Measurements from ENCODE around the gene FKBP15. TPM values are rescaled to one million over a fixed set of nuclear protein-coding genes. Genes with fewer than 3 reads are reported as not detected.

The FKBP15 gene
- total and polyA plus RNA-seq, 3 donors from 2014 or later = 14.7 to 23.5 (median 23.1) TPM

DNA sequence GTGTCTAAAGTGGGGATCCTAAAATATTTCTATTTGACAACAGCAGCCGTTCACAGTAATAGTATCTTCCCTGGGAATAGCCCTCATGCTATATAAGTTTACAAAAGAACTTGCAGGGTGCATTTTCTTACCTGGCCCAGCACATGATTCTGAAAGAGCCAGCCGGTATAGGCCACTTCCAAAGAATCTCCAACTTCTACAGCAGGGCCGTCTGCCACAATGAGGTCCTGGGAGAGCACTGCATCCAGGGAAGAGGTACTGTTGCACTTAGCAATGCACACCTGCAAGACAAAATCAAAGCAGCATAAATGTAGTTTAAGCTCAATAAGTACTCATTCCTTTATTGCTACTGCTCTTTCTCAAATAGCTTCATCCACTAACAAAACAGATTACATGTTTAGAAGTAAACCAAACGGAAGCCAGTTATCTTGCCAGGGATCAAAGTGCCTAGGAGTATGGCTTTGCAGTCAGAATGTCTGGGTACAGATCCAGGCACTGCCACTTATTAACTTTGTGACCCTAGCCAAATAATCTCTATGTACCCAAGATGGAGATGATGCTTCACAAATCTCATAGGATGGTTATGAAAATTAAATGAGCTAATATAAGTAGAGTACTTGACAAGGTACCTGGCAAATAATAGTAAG lies 21.3 kb downstream of the FKBP15 start:
- H3K4me3 ChIP-seq = no peak overlapping the region
- intact Hi-C loops (cut with DNase I; ENCODE audit: low total_unique reads) = no loop called here
- WGBS, 2 donors = 94 to 95% methylated on average over 4 of the region's 4 CpGs

DNA sequence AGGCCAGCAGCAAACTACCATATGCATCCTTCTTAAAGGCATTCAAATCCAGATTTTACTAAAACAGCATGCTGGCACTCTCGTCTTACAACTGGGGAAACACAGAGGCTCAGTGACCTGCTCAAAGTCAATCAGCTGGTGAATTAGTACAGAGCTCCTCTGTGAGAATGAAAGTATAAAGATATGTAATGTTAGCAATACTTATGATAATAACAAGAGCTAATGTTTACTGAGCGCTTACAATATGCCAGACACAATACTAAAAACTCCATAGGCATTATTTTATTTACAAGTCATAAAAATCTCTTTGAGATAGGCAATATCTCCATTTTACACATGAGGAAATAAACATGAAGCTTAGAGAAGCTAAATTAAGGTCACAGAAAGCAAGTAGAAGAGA lies 28.6 kb downstream of the FKBP15 start:
- no peak overlapping the region for H3K4me3 ChIP-seq
- no peaks in the 10 kb centered on the region for H3K4me1 ChIP-seq
- H3K27me3 ChIP-seq = no peaks in the 10 kb centered on the region
- H3K36me3 ChIP-seq (ENCODE audit: low read depth, missing control alignments) = no peaks in the 10 kb centered on the region
- TF ChIP-seq POLR2A (IDR thresholded peaks at IDR 0.05) = no peak
- TF ChIP-seq, protein P1, sequence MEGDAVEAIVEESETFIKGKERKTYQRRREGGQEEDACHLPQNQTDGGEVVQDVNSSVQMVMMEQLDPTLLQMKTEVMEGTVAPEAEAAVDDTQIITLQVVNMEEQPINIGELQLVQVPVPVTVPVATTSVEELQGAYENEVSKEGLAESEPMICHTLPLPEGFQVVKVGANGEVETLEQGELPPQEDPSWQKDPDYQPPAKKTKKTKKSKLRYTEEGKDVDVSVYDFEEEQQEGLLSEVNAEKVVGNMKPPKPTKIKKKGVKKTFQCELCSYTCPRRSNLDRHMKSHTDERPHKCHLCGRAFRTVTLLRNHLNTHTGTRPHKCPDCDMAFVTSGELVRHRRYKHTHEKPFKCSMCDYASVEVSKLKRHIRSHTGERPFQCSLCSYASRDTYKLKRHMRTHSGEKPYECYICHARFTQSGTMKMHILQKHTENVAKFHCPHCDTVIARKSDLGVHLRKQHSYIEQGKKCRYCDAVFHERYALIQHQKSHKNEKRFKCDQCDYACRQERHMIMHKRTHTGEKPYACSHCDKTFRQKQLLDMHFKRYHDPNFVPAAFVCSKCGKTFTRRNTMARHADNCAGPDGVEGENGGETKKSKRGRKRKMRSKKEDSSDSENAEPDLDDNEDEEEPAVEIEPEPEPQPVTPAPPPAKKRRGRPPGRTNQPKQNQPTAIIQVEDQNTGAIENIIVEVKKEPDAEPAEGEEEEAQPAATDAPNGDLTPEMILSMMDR (IDR thresholded peaks at IDR 0.05) = no peak
- no peak for DNase-seq
- H3K9me3 ChIP-seq = no peaks in the 10 kb centered on the region
- peak overlapping the region in 1 of 2 donors; percentile 47 for H3K27ac ChIP-seq
- 79% methylated on average over 2 of the region's 2 CpGs for WGBS, 2 donors
- intact Hi-C loops (cut with DNase I; ENCODE audit: low total_unique reads) = no loop called here

More for the DNA sequence above, 21.3 kb downstream of the FKBP15 start:
- Histone ChIP-seq H3K36me3 (ENCODE audit: low read depth, missing control alignments) (no peaks in the 10 kb centered on the region), H3K9me3 (no peaks in the 10 kb centered on the region), H3K27ac (no peak overlapping the region), H3K27me3 (no peaks in the 10 kb centered on the region), H3K4me1 (no peaks in the 10 kb centered on the region)
- no peak for DNase-seq
- no peak for TF ChIP-seq POLR2A (IDR thresholded peaks at IDR 0.05)
- TF ChIP-seq, protein P1 (IDR thresholded peaks at IDR 0.05) = no peak

DNA sequence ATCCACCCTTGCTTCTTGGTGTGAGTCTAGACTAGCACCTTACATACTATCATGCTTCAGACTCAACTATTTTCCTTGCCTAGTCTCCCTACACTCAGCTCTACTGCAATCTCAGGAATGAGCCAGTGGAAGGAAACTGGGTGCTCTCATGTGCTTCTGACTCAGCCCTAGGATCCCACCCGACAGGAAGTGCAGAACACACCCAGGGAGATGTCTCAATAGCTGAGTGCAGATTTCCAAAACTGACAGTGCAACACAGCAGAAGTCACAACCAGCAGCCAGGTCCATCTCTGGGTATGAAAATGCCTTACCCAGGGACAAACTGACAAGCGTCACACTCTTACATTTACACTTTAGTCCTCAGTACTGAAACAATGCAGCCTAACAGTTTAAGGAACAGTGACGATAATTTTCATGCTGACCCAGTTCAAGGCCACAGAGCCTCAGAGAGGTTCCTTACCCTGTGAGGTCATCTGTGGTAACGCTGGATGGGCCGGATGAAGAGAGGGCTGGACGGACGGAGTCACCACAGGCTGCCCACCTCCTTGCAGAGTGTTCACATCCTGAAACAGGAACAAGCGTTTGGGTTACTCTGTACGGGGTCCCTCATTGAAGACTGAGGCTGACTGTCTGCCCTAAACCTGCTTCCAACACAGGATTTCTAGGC lies 33.0 kb downstream of the FKBP15 start:
- Histone ChIP-seq H3K27ac (peak overlapping the region in 1 of 2 donors; percentile 62), H3K4me1 (no peaks in the 10 kb centered on the region), H3K27me3 (no peaks in the 10 kb centered on the region), H3K36me3 (ENCODE audit: low read depth, missing control alignments) (no peaks in the 10 kb centered on the region), H3K4me3 (no peak overlapping the region), H3K9me3 (no peaks in the 10 kb centered on the region)
- 61 to 74% methylated on average over 5 to 9 of the region's 9 CpGs for WGBS, 2 donors
- peak; percentile 54 for DNase-seq
- TF ChIP-seq, protein P1 (IDR thresholded peaks at IDR 0.05) = no peak
- TF ChIP-seq POLR2A (IDR thresholded peaks at IDR 0.05) = no peak
- intact Hi-C loops (cut with DNase I; ENCODE audit: low total_unique reads) = no loop called here

DNA sequence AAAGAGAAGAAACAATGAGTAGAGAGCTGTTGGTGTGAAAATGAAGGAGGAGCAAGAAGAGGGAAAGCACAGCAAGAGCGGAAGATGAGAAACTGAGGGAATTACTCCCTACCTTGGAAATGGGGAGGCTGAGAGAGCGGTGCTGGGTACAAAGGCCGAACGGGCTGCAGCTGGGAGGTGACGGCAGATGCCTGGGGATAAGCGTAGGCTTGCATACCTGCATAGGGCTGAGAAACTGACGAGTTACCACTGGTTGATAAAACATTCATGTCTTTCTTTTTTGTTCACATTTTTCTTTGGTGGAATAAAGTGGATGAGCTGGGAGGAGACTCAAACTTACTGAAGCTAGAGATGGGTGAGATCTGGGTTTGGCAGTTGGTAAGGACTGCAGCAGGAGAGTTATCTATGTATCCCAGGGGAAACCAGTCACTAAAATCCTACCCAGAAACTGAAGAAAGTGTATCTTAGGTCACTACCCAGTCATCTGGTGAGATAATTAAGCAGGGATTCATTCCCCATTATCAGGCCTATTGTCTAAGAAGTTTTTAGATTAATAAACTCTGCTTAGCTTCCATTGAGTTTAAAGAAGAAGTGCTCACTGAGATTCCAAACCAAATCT lies 34.8 kb downstream of the FKBP15 start:
- TF ChIP-seq, protein P1 (IDR thresholded peaks at IDR 0.05) = no peak
- TF ChIP-seq POLR2A (IDR thresholded peaks at IDR 0.05) = no peak
- Histone ChIP-seq H3K4me3 (no peak overlapping the region), H3K27me3 (no peaks in the 10 kb centered on the region), H3K36me3 (ENCODE audit: low read depth, missing control alignments) (no peaks in the 10 kb centered on the region), H3K4me1 (no peaks in the 10 kb centered on the region), H3K9me3 (no peaks in the 10 kb centered on the region), H3K27ac (no peak overlapping the region)
- no peak for DNase-seq
- intact Hi-C loops (cut with DNase I; ENCODE audit: low total_unique reads) = no loop called here
- WGBS, 2 donors = 94 to 96% methylated on average over 7 of the region's 7 CpGs
